Natural killer cell (primary cell): ENCODE data around the gene GPR155. TPM values are rescaled to one million over a fixed set of nuclear protein-coding genes. Genes with fewer than 3 reads are reported as not detected.

ENCODE experiments used
- ATAC-seq, 3 donors: fragments of 150-1000 bp in 2 of 3; fragments of 200-7000 bp in 1 of 3; cut with Tn5 transposase; 1 replicate in 1 of 3; 2 replicates in 2 of 3; pipeline ENCODE4 v1.10.0; 2021; ENCODE audit warnings: mild to moderate bottlenecking in 2 of 3, moderate library complexity in 2 of 3
- DNase-seq, 2 donors: peaks; one replicate each; pipeline versions ENCODE4 v3.0.0 to v3.0.0-alpha.2; 2013 to 2021; ENCODE audit warnings: mixed read lengths in 1 of 2
- H3K27ac ChIP-seq: one replicate; pipeline ENCODE4 v1.5.1; 2013; ENCODE audit warnings: mild to moderate bottlenecking, low read length
- H3K27me3 ChIP-seq: one replicate; pipeline ENCODE4 v1.6.1; 2013; ENCODE audit warnings: low read length; ENCODE audit not compliant: control insufficient read depth, insufficient read depth
- H3K36me3 ChIP-seq: one replicate; pipeline ENCODE4 v1.6.1; 2013; ENCODE audit warnings: low read length; ENCODE audit not compliant: control insufficient read depth, insufficient read depth
- H3K4me1 ChIP-seq: one replicate; pipeline ENCODE4 v1.6.1; 2013; ENCODE audit warnings: low read length; ENCODE audit not compliant: control insufficient read depth, insufficient read depth
- H3K4me3 ChIP-seq: one replicate; pipeline ENCODE4 v1.5.1; 2013; ENCODE audit warnings: low read length
- H3K9me3 ChIP-seq: one replicate; pipeline ENCODE4 v1.6.1; 2013; ENCODE audit warnings: low read length; ENCODE audit not compliant: control insufficient read depth, insufficient read depth
- H3K27ac Mint-ChIP-seq, 2 donors: one replicate each; pipeline ENCODE4 v1.8.0; 2022; ENCODE audit warnings: mild to moderate bottlenecking in 2 of 2, mixed read lengths in 2 of 2, moderate library complexity in 1 of 2
- H3K27me3 Mint-ChIP-seq, 2 donors: one replicate each; pipeline ENCODE4 v1.8.0; 2022; ENCODE audit warnings: low read depth in 2 of 2, mixed read lengths in 2 of 2
- H3K36me3 Mint-ChIP-seq: one replicate; pipeline ENCODE4 v1.8.0; 2022; ENCODE audit warnings: mixed read lengths
- H3K4me1 Mint-ChIP-seq, 2 donors: one replicate each; pipeline ENCODE4 v1.8.0; 2022; ENCODE audit warnings: mixed read lengths in 2 of 2
- H3K4me3 Mint-ChIP-seq: one replicate; pipeline ENCODE4 v1.8.0; 2022; ENCODE audit warnings: mild to moderate bottlenecking, moderate library complexity, mixed read lengths
- H3K9me3 Mint-ChIP-seq, 2 donors: one replicate each; pipeline ENCODE4 v1.8.0; 2022; ENCODE audit warnings: mixed read lengths in 2 of 2
- WGBS: methylation state at CpG from one replicate; pipeline ENCODE4 v1.1.7; 2013; ENCODE audit warnings: missing lambda C conversion rate; ENCODE audit not compliant: insufficient coverage; 5-methylcytosine and 5-hydroxymethylcytosine counted together
- intact Hi-C: fragments of 100-400 bp; cut with micrococcal nuclease; formaldehyde crosslinking; loops from one replicate; pipeline ENCODE4 v1.14.2; 2022
- total RNA-seq, 4 donors: library from RNA; stranded (reverse); fragments of 120-200 nt in 1 of 4; gene quantifications; one replicate each; pipeline versions ENCODE4 v1.2.3 to v1.2.4, GENCODE V29; 2013 to 2022
- TF ChIP-seq, protein P1 (sequence below): fragments of 200-600 bp; IDR thresholded peaks from one replicate; pipeline ENCODE4 v1.8.0; 2022; ENCODE audit warnings: antibody characterized with exemption

GPR155 gene
- total RNA-seq, 3 donors from 2014 or later (not counting 1 experiment from before 2014, with no cell fraction given): 3.6 to 11.4 (median 4.4) TPM

DNA sequence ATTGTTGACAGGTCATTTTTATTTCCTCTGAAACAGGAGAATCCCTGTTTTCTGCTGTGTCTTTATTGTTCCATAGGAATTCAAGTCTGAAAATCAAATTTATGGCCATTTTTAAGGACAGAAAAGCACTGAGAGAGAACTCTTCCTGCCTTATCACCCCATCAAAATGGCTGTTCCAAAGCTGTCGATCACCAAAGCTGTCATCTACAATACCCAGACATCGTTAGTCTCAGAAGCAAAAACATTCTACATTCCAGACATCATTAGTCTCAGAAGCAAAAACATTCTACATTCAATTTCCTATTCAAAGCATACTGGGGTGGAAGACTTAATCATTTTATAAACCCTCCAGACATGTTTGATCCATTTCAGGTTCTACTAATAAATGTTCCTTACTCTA is 46.9 kb downstream of the GPR155 start:
- TF ChIP-seq, protein P1, sequence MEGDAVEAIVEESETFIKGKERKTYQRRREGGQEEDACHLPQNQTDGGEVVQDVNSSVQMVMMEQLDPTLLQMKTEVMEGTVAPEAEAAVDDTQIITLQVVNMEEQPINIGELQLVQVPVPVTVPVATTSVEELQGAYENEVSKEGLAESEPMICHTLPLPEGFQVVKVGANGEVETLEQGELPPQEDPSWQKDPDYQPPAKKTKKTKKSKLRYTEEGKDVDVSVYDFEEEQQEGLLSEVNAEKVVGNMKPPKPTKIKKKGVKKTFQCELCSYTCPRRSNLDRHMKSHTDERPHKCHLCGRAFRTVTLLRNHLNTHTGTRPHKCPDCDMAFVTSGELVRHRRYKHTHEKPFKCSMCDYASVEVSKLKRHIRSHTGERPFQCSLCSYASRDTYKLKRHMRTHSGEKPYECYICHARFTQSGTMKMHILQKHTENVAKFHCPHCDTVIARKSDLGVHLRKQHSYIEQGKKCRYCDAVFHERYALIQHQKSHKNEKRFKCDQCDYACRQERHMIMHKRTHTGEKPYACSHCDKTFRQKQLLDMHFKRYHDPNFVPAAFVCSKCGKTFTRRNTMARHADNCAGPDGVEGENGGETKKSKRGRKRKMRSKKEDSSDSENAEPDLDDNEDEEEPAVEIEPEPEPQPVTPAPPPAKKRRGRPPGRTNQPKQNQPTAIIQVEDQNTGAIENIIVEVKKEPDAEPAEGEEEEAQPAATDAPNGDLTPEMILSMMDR: no peak
- no peak overlapping the region for H3K27ac Mint-ChIP-seq
- Histone ChIP-seq H3K4me1 (no peaks in the 10 kb centered on the region), H3K36me3 (peaks cover 28% of the 10 kb centered on the region), H3K9me3 (no peaks in the 10 kb centered on the region), H3K27ac (no peak overlapping the region), H3K27me3 (no peaks in the 10 kb centered on the region), H3K4me3 (no peak overlapping the region)
- 98% methylated on average over 2 of the region's 2 CpGs for WGBS
- intact Hi-C loops: no loop called here
- H3K9me3 Mint-ChIP-seq: no peaks in the 10 kb centered on the region
- H3K4me1 Mint-ChIP-seq: no peaks in the 10 kb centered on the region
- H3K36me3 Mint-ChIP-seq: peaks cover 5% of the 10 kb centered on the region
- ATAC-seq: no peak
- no peak for DNase-seq
- H3K4me3 Mint-ChIP-seq: no peak overlapping the region
- no peaks in the 10 kb centered on the region for H3K27me3 Mint-ChIP-seq

DNA sequence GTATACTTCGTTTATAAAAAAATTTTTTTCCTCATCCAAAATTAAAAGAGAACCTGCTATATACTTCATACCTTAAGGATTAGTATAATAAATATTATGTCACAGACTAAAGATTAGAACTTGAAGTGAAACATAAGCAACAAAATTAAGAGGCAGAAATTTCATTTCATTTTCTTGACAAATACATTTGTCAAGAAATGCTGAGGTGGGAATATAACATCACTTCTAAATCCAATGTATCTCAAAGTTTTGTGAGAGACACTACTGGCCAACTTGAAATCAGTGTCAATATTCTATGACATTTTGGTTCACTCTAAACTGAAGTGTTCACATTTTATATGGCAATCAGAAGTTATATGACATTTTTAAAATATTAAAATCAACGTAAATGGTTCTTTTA is 47.5 kb downstream of the GPR155 start:
- H3K36me3 ChIP-seq: peaks cover 23% of the 10 kb centered on the region
- no peaks in the 10 kb centered on the region for H3K9me3 ChIP-seq
- Mint-ChIP-seq H3K27me3 (no peaks in the 10 kb centered on the region), H3K4me3 (no peak overlapping the region), H3K4me1 (no peaks in the 10 kb centered on the region), H3K27ac (no peak overlapping the region), H3K9me3 (no peaks in the 10 kb centered on the region), H3K36me3 (peaks cover 5% of the 10 kb centered on the region)
- DNase-seq (no peak), ATAC-seq (no peak)
- intact Hi-C loops: no loop called here
- no peaks in the 10 kb centered on the region for H3K4me1 ChIP-seq
- no peak overlapping the region for H3K4me3 ChIP-seq
- TF ChIP-seq, protein P1: no peak
- no peak overlapping the region for H3K27ac ChIP-seq
- no peaks in the 10 kb centered on the region for H3K27me3 ChIP-seq
- WGBS: no CpG with 5 or more reads among the region's 2 CpGs

DNA sequence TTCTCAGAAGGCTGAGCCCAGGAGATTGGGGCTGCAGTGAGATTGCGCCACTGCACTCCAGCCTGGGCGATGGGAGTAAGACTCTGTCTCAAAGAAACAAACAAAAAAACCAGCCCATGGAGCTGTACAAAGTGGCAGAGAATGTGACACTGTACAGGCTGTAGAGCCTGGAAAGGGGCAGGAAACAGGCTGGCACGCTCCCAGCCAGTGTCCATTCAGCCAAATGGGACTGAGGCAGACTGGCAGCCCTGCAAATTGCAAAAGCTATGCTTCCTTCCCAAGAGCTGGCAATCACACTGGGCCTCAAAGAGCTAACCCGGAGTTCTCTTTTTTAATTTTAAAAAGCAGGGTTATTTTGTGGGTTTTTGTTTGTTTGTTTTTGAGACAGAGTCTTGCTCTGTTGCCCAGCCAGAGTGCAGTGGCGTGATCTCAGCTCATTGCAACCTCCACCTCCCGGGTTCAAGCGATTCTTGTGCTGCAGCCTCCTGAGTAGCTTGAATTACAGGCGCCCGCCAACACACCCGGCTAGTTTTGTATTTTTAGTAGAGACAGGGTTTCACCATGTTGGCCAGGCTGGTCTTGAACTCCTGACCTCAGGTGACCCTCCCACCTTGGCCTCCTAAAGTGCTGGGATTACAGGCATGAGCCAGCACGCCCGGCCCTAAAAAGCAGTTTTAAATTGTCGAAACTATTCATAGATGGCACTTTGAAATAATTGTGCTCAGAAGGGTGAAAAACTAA is 48.5 kb downstream of the GPR155 start:
- no peak overlapping the region for H3K27ac Mint-ChIP-seq
- H3K36me3 Mint-ChIP-seq: peaks cover 5% of the 10 kb centered on the region
- TF ChIP-seq, protein P1: no peak

DNA sequence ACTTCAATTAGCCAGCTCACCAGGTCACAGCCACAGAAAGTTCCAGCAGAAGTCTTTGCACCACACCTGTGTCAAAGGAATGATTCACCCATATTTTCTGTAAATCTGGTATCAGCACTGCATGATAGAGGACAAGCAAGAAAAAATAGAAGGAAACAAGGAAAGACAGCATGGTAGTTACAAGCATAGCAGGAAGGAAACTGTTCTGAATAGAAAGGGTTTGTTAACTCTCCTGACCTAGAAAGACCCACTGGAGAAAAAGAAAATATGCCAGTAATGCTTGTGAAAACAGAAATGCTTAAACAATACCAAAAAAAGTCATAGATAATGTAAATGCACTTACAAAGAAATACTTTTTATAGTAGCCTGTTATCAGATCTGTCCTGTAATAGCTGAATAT is 50.5 kb downstream of the GPR155 start:
- H3K36me3 ChIP-seq: peaks cover 14% of the 10 kb centered on the region

More for the DNA sequence above, 48.5 kb downstream of the GPR155 start:
- intact Hi-C loops: no loop called here
- Mint-ChIP-seq H3K9me3 (no peaks in the 10 kb centered on the region), H3K4me1 (no peaks in the 10 kb centered on the region), H3K27me3 (no peaks in the 10 kb centered on the region), H3K4me3 (no peak overlapping the region)
- no peaks in the 10 kb centered on the region for H3K27me3 ChIP-seq
- peaks cover 24% of the 10 kb centered on the region for H3K36me3 ChIP-seq
- ATAC-seq (no peak), DNase-seq (no peak)
- no peak overlapping the region for H3K27ac ChIP-seq
- H3K4me3 ChIP-seq: no peak overlapping the region
- no peaks in the 10 kb centered on the region for H3K4me1 ChIP-seq
- no peaks in the 10 kb centered on the region for H3K9me3 ChIP-seq
- 96% methylated on average over 13 of the region's 13 CpGs for WGBS

More for the DNA sequence above, 50.5 kb downstream of the GPR155 start:
- Mint-ChIP-seq H3K27ac (no peak overlapping the region), H3K9me3 (no peaks in the 10 kb centered on the region), H3K4me3 (no peak overlapping the region), H3K36me3 (peaks cover 5% of the 10 kb centered on the region), H3K27me3 (no peaks in the 10 kb centered on the region), H3K4me1 (no peaks in the 10 kb centered on the region)
- intact Hi-C loops: no loop called here
- DNase-seq (no peak), ATAC-seq (no peak)
- H3K4me3 ChIP-seq: no peak overlapping the region
- no peaks in the 10 kb centered on the region for H3K4me1 ChIP-seq
- TF ChIP-seq, protein P1: no peak
- H3K27ac ChIP-seq: no peak overlapping the region
- no peaks in the 10 kb centered on the region for H3K9me3 ChIP-seq
- H3K27me3 ChIP-seq: no peaks in the 10 kb centered on the region
